Activated CD4-positive, alpha-beta T cell treated with anti-CD3 and anti-CD28 coated beads, Interleukin-2, Interleukin-6, amounts not matched to agents 100 ng/mL and 50 ng/mL, durations not matched to agents 16 hours and 8 hours (primary cell): ENCODE data around the gene POMT1.

Experiments
- DNase-seq: peaks from one replicate; pipeline ENCODE4 v3.0.0-alpha.2; 2020

Gene POMT1

GRCh38 chr9:131555841-131556673, 53.3 kb downstream of the POMT1 start:
- no peak for DNase-seq

GRCh38 chr9:131557855-131558548, 55.3 kb downstream of the POMT1 start:
- no peak for DNase-seq

- DNase-seq = no peak
Measured at GRCh38 chr9:131559421-131560000, 56.8 kb downstream of the POMT1 start.

- DNase-seq = no peak
Measured at GRCh38 chr9:131562032-131562959, 59.6 kb downstream of the POMT1 start.

GRCh38 chr9:131565369-131565768, 62.7 kb downstream of the POMT1 start:
- no peak for DNase-seq

- no peak for DNase-seq
Measured at GRCh38 chr9:131566158-131566557, 63.4 kb downstream of the POMT1 start.

- DNase-seq = no peak
Measured at GRCh38 chr9:131567910-131568309, 65.2 kb downstream of the POMT1 start.
